Tibial nerve (tissue), 4 donors: Measurements from ENCODE around the gene OR2AT4. TPM values are rescaled to one million over a fixed set of nuclear protein-coding genes. Genes with fewer than 3 reads are reported as not detected.

Experiments
- DNase-seq, 2 donors: peaks; one replicate each; pipeline ENCODE4 v3.0.0-alpha.2; 2019; ENCODE audit warnings: low spot score in 2 of 2
- H3K27ac ChIP-seq, 4 donors: fragments of 200-600 bp; sonication (generic) in 3 of 4; one replicate each; pipeline ENCODE4 v1.5.1; 2017 to 2019; ENCODE audit warnings: mild to moderate bottlenecking in 1 of 4
- H3K27me3 ChIP-seq, 2 donors: fragments of 200-600 bp; sonication (generic) in 1 of 2; one replicate each; pipeline versions ENCODE4 v1.5.1 to v1.6.0; 2017 to 2019
- H3K36me3 ChIP-seq, 3 donors: fragments of 200-600 bp; sonication (generic); one replicate each; pipeline ENCODE4 v1.5.1; 2018 to 2019
- H3K4me1 ChIP-seq, 4 donors: fragments of 200-600 bp; sonication (generic) in 3 of 4; one replicate each; pipeline ENCODE4 v1.5.1; 2017 to 2019
- H3K4me3 ChIP-seq, 4 donors: fragments of 200-600 bp; sonication (generic) in 3 of 4; one replicate each; pipeline ENCODE4 v1.5.1; 2017 to 2019; ENCODE audit warnings: mild to moderate bottlenecking in 1 of 4, moderate library complexity in 1 of 4
- H3K9me3 ChIP-seq, 4 donors: fragments of 200-600 bp; sonication (generic) in 3 of 4; one replicate each; pipeline ENCODE4 v1.5.1; 2017 to 2019
- EP300 ChIP-seq, 2 donors: sonication (generic); formaldehyde crosslinking; IDR thresholded peaks; one replicate each; pipeline ENCODE4 v1.6.1; 2017; ENCODE audit warnings: antibody characterized with exemption in 2 of 2, mild to moderate bottlenecking in 1 of 2
- POLR2A ChIP-seq, 2 donors: fragments of 450-650 bp; IDR thresholded peaks; one replicate each; pipeline ENCODE4 v1.6.1; 2017; ENCODE audit warnings: antibody characterized with exemption in 2 of 2, mild to moderate bottlenecking in 2 of 2, moderate library complexity in 2 of 2
- whole genome bisulfite sequencing, 2 donors: methylation state at CpG; one replicate each; pipeline ENCODE4 v1.1.5; 2018; 5-methylcytosine and 5-hydroxymethylcytosine counted together
- total RNA-seq, 4 donors: library from RNA; depleted of rRNA; stranded (reverse); fragments of >200 nt; gene quantifications; one replicate each; pipeline ENCODE4 v1.1.0, GENCODE V29; 2016
- TF ChIP-seq, protein P1 (sequence below), 5 experiments: fragments of 200-600 bp in 3 of 5; fragments of 450-650 bp in 2 of 5; sonication (generic) in 3 of 5; IDR thresholded peaks; one replicate each; pipeline ENCODE4 v1.5.1; 2016 to 2019; ENCODE audit warnings: antibody characterized with exemption in 5 of 5, mild to moderate bottlenecking in 3 of 5, moderate library complexity in 2 of 5

The OR2AT4 gene
- total RNA-seq, 4 donors from 2014 or later = 0.87 to 2.3 (median 1.5) TPM

DNA sequence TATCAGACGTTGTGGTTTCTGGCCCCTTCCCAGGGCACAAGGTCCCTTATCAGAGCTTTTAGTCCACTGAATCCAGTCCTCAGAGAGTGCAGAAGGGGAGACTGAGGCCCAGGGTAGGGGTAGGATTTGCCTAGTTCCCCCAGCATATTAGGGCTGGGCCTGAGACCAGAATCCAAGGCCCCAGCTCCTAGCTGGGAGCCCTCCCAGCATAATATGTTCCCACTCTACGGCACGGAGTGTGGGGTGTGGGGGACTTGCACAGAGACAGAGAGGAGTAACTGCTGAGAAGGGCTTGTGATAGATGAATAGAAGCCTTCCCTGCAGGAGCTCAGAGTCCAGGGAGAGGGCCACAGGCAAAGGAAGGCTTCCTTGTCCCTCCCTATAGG lies 64.1 kb downstream of the OR2AT4 start:
- Histone ChIP-seq H3K27me3 (no peaks in the 10 kb centered on the region), H3K4me1 (no peaks in the 10 kb centered on the region), H3K27ac (no peak overlapping the region), H3K9me3 (no peaks in the 10 kb centered on the region), H3K4me3 (no peak overlapping the region), H3K36me3 (no peaks in the 10 kb centered on the region)
- TF ChIP-seq EP300 (IDR thresholded peaks at IDR 0.05) (no peak), POLR2A (IDR thresholded peaks at IDR 0.05) (no peak)
- TF ChIP-seq, protein P1, sequence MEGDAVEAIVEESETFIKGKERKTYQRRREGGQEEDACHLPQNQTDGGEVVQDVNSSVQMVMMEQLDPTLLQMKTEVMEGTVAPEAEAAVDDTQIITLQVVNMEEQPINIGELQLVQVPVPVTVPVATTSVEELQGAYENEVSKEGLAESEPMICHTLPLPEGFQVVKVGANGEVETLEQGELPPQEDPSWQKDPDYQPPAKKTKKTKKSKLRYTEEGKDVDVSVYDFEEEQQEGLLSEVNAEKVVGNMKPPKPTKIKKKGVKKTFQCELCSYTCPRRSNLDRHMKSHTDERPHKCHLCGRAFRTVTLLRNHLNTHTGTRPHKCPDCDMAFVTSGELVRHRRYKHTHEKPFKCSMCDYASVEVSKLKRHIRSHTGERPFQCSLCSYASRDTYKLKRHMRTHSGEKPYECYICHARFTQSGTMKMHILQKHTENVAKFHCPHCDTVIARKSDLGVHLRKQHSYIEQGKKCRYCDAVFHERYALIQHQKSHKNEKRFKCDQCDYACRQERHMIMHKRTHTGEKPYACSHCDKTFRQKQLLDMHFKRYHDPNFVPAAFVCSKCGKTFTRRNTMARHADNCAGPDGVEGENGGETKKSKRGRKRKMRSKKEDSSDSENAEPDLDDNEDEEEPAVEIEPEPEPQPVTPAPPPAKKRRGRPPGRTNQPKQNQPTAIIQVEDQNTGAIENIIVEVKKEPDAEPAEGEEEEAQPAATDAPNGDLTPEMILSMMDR (IDR thresholded peaks at IDR 0.05) = no peak
- DNase-seq = no peak
- 61 to 69% methylated on average over 3 of the region's 3 CpGs for WGBS, 2 donors

DNA sequence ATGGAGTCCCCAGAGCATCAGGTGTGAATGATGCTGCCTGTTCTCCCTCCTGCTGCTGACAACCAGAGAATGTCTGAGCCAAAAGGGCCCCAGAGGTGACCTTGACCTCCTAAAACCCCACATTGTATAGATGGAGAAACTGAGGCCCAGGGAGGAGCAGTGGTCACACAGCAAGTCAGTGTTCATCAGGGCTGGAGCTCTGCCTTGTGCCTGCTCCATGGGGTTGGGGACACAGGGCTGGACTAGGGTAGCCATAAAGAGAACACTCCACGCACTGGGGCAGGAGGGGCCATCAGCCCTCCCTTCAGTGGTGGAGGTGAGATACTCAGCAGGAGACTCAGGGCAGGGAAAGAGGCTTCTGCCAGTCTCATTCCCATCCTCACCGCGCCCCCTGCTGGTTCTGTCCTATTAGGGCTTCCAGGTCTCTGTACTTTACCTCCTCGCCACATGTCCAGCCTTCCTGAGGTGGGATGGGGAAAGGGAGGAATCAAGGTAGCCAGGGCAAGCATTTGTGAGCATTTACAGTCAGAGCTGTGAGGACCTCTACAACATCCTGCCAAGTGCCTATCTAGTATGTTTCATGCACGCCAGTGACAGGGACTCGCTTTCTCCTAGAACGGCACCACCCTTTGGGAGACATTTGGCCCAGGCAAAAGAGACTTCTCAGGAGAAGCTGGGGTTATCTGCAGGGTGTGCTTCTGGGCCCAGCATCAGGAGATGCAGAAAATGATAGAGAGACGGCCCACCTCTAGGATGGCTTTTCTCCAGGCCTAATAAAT lies 64.7 kb downstream of the OR2AT4 start:
- DNase-seq = peak; percentile 34 to 55
- no peak overlapping the region for H3K27ac ChIP-seq
- H3K4me1 ChIP-seq = no peaks in the 10 kb centered on the region
- no peaks in the 10 kb centered on the region for H3K9me3 ChIP-seq
- H3K36me3 ChIP-seq = no peaks in the 10 kb centered on the region
- H3K4me3 ChIP-seq = no peak overlapping the region
- no peak for TF ChIP-seq EP300 (IDR thresholded peaks at IDR 0.05)
- TF ChIP-seq, protein P1 (IDR thresholded peaks at IDR 0.05) = peak; percentile 41 to 62 (median 56)
- no peaks in the 10 kb centered on the region for H3K27me3 ChIP-seq
- 58 to 71% methylated on average over 8 of the region's 8 CpGs for WGBS, 2 donors

Other genes with a start within 250 kb of the OR2AT4 start
- 10 to 100 TPM; 13.5 to 51.6 (median 25.3) TPM for gene XRRA1, start 147.8 kb downstream of the OR2AT4 start, total RNA-seq
- gene SPCS2, start 147.6 kb downstream of the OR2AT4 start, total RNA-seq = 10 to 100 TPM; 28.3 to 95.7 (median 61.7) TPM
- 10 to 100 TPM in 3 of 4 donors, 1 to 10 TPM in 1; 5.0 to 20.2 (median 12.7) TPM for gene NEU3, start 107.9 kb downstream of the OR2AT4 start, total RNA-seq
- 100 to 1,000 TPM in 1 of 4 donors, 10 to 100 TPM in 3; 50.4 to 160 (median 66.3) TPM for gene SLCO2B1, start 54.2 kb upstream of the OR2AT4 start, total RNA-seq
- gene TPBGL, start 143.9 kb upstream of the OR2AT4 start, total RNA-seq = 1 to 10 TPM in 3 of 4 donors, not detected in 1; 1.0 to 1.5 (median 1.1) TPM